ENCODE results near the gene ITGB6.

GRCh38 chr2:160241251-160242137 is 41.4 kb upstream of the ITGB6 start:
- TF ChIP-seq EGR1 (IDR thresholded peaks at IDR 0.05) = no peak
- TF ChIP-seq, protein P1, sequence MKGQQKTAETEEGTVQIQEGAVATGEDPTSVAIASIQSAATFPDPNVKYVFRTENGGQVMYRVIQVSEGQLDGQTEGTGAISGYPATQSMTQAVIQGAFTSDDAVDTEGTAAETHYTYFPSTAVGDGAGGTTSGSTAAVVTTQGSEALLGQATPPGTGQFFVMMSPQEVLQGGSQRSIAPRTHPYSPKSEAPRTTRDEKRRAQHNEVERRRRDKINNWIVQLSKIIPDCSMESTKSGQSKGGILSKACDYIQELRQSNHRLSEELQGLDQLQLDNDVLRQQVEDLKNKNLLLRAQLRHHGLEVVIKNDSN (IDR thresholded peaks at IDR 0.05) = no peak
- TF ChIP-seq TCF12 (IDR thresholded peaks at IDR 0.05; ENCODE audit: low read depth) = peak; percentile 98
- peak; percentile 26; the same call in 1 of the 2 replicates for TF ChIP-seq CEBPB (IDR thresholded peaks at IDR 0.05)
- TF ChIP-seq TEAD4 (IDR thresholded peaks at IDR 0.05) = peak; percentile 69
- TF ChIP-seq TAF1 (IDR thresholded peaks at IDR 0.05; ENCODE audit: low read depth) = no peak
- TF ChIP-seq EP300 (IDR thresholded peaks at IDR 0.05; ENCODE audit: borderline replicate concordance) = peak; percentile 97
- no peak for TF ChIP-seq CREB1 (IDR thresholded peaks at IDR 0.05; ENCODE audit: low read depth)
- TF ChIP-seq NFIC (IDR thresholded peaks at IDR 0.05) = peak; percentile 99
- TF ChIP-seq YY1 (IDR thresholded peaks at IDR 0.05; ENCODE audit: low read depth) = no peak
- peak; percentile 75 for TF ChIP-seq MAX (IDR thresholded peaks at IDR 0.05)
- TF ChIP-seq, protein P2, sequence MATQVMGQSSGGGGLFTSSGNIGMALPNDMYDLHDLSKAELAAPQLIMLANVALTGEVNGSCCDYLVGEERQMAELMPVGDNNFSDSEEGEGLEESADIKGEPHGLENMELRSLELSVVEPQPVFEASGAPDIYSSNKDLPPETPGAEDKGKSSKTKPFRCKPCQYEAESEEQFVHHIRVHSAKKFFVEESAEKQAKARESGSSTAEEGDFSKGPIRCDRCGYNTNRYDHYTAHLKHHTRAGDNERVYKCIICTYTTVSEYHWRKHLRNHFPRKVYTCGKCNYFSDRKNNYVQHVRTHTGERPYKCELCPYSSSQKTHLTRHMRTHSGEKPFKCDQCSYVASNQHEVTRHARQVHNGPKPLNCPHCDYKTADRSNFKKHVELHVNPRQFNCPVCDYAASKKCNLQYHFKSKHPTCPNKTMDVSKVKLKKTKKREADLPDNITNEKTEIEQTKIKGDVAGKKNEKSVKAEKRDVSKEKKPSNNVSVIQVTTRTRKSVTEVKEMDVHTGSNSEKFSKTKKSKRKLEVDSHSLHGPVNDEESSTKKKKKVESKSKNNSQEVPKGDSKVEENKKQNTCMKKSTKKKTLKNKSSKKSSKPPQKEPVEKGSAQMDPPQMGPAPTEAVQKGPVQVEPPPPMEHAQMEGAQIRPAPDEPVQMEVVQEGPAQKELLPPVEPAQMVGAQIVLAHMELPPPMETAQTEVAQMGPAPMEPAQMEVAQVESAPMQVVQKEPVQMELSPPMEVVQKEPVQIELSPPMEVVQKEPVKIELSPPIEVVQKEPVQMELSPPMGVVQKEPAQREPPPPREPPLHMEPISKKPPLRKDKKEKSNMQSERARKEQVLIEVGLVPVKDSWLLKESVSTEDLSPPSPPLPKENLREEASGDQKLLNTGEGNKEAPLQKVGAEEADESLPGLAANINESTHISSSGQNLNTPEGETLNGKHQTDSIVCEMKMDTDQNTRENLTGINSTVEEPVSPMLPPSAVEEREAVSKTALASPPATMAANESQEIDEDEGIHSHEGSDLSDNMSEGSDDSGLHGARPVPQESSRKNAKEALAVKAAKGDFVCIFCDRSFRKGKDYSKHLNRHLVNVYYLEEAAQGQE (IDR thresholded peaks at IDR 0.05; ENCODE audit: low read depth) = no peak
